ENCODE data around the gene GLOD5. TPM values are rescaled to one million over a fixed set of nuclear protein-coding genes. Genes with fewer than 3 reads are reported as not detected.

The GLOD5 gene
- total RNA-seq, 1 experiment from 2014 or later = not detected

GRCh38 chrX:48754238-48754637 is 7.3 kb upstream of the GLOD5 start:
- DNase-seq = no peak
- no peaks in the 10 kb centered on the region for H3K79me1 ChIP-seq (ENCODE audit: insufficient read depth, low read depth, low read length, poor library complexity, severe bottlenecking)
- H3K4ac ChIP-seq (ENCODE audit: low read depth, low read length) = no peak overlapping the region
- TF ChIP-seq CTCF (conservative IDR thresholded peaks at IDR 0.05) = no peak
- no peak overlapping the region for H3K23ac ChIP-seq (ENCODE audit: insufficient read length, low read depth, low read length)
- no peaks in the 10 kb centered on the region for H3K4me1 Mint-ChIP-seq
- no peak overlapping the region for H2BK12ac ChIP-seq (ENCODE audit: insufficient read length, low read depth, low read length)
- H3K4me1 ChIP-seq (ENCODE audit: insufficient read depth, low read length) = no peaks in the 10 kb centered on the region
- H2BK20ac ChIP-seq (ENCODE audit: low read depth, low read length, poor library complexity, severe bottlenecking) = no peak overlapping the region
- no peak overlapping the region for H3K56ac ChIP-seq (ENCODE audit: insufficient read length, low read depth, low read length)
- H4K20me1 ChIP-seq (ENCODE audit: control insufficient read depth, insufficient read depth, insufficient read length) = no peaks in the 10 kb centered on the region
- H3K27me3 Mint-ChIP-seq (ENCODE audit: low read depth) = peaks cover 2% of the 10 kb centered on the region
- H3K36me3 Mint-ChIP-seq (ENCODE audit: insufficient read depth in 1 of 3, low read depth in 3 of 3) = peaks cover 0 to 7% (median 5%) of the 10 kb centered on the region in 3 experiments; a peak in 4 of 7 replicates
- H3K4me2 ChIP-seq (ENCODE audit: insufficient read depth, insufficient read length, low read length) = no peak overlapping the region
- H3K79me2 ChIP-seq (ENCODE audit: insufficient read depth, low read length) = no peaks in the 10 kb centered on the region
- H3K23me2 ChIP-seq (ENCODE audit: insufficient read length, low read depth, low read length, poor library complexity, severe bottlenecking) = no peaks in the 10 kb centered on the region
- H3K4me3 Mint-ChIP-seq = no peak overlapping the region
- no peaks in the 10 kb centered on the region for H3K27me3 ChIP-seq (ENCODE audit: insufficient read depth, low read length)
- peaks cover 20% of the 10 kb centered on the region for H3K9me3 ChIP-seq (ENCODE audit: control insufficient read depth, low read depth, low read length)
- H3T11ph ChIP-seq (ENCODE audit: low read length) = no peak overlapping the region
- H2BK120ac ChIP-seq (ENCODE audit: low read depth, low read length, poor library complexity, severe bottlenecking) = no peak overlapping the region
- H3K27ac Mint-ChIP-seq = no peak overlapping the region
- no peak overlapping the region for H2AFZ ChIP-seq (ENCODE audit: low read length)
- H2AK5ac ChIP-seq (ENCODE audit: insufficient read length, low read length) = no peak overlapping the region
- H4K5ac ChIP-seq (ENCODE audit: insufficient read length, low read depth, low read length) = no peak overlapping the region
- H3K9ac ChIP-seq (ENCODE audit: extremely low read depth, insufficient read length, low read length) = no peak overlapping the region
- H2BK5ac ChIP-seq (ENCODE audit: insufficient read length, low read length) = no peak overlapping the region
- H2BK15ac ChIP-seq (ENCODE audit: low read depth, low read length) = no peak overlapping the region
- H3K27ac ChIP-seq (ENCODE audit: insufficient read length, low read depth, low read length) = no peak overlapping the region
- H4K8ac ChIP-seq (replicated peaks; ENCODE audit: insufficient read length, low read depth, low read length) = no peak overlapping the region
- H3K9me3 Mint-ChIP-seq = peaks cover 58 to 66% of the 10 kb centered on the region in 2 experiments
- no peak overlapping the region for H4K91ac ChIP-seq (ENCODE audit: insufficient read length, low read depth, low read length)
- no peak overlapping the region for H3K18ac ChIP-seq (ENCODE audit: insufficient read length, low read depth, low read length)
- WGBS (ENCODE audit: extremely low coverage, insufficient read length, low lambda C conversion rate) = no CpG with 5 or more reads among the region's 8 CpGs
- H3K14ac ChIP-seq (ENCODE audit: insufficient read depth, low read length) = no peak overlapping the region

Measured in H9 (cell line).